WTC11 (cell line): Measurements from ENCODE around the gene NEAT1. TPM values are rescaled to one million over a fixed set of nuclear protein-coding genes. Genes with fewer than 3 reads are reported as not detected.

Experiments
- ATAC-seq: fragments of 200-7000 bp; cut with Tn5 transposase; 2 replicates; pipeline ENCODE4 v1.10.0; 2021; ENCODE audit warnings: mild to moderate bottlenecking, moderate library complexity
- CTCF ChIA-PET: fragments of 300-600 bp; sonication (Branson Sonifier 250); formaldehyde crosslinking; loops from one replicate; lab custom pipeline; 2021; ENCODE audit warnings: antibody characterized with exemption; lab: Charles Lee
- POLR2A ChIA-PET: fragments of 350-600 bp; sonication (Branson Sonifier 250); formaldehyde crosslinking; loops from one replicate; lab custom pipeline; 2021; ENCODE audit warnings: antibody characterized with exemption; lab: Charles Lee
- DNase-seq: peaks from one replicate; pipeline ENCODE4 v3.0.0; 2021; ENCODE audit warnings: low spot score
- H3K27ac Mint-ChIP-seq: 2 replicates; pipeline ENCODE4 v1.8.0; 2021; ENCODE audit warnings: mixed read lengths
- H3K27me3 Mint-ChIP-seq: 2 replicates; pipeline ENCODE4 v1.8.0; 2021; ENCODE audit warnings: low read depth, mild to moderate bottlenecking, moderate library complexity, mixed read lengths
- H3K36me3 Mint-ChIP-seq: 2 replicates; pipeline ENCODE4 v1.8.0; 2021; ENCODE audit warnings: mixed read lengths
- H3K4me1 Mint-ChIP-seq: 2 replicates; pipeline ENCODE4 v1.8.0; 2022; ENCODE audit warnings: mixed read lengths
- H3K4me3 Mint-ChIP-seq: 2 replicates; pipeline ENCODE4 v1.8.0; 2021; ENCODE audit warnings: mild to moderate bottlenecking, moderate library complexity, mixed read lengths
- H3K9me3 Mint-ChIP-seq: 2 replicates; pipeline ENCODE4 v1.8.0; 2021; ENCODE audit warnings: mixed read lengths
- GABPB1 ChIP-seq: sonication (generic); formaldehyde crosslinking; IDR thresholded peaks from 2 replicates; pipeline ENCODE4 v1.8.1; 2023; ENCODE audit warnings: mild to moderate bottlenecking, missing genetic modification reagents
- JAZF1 ChIP-seq: fragments of 250-450 bp; sonication (Bioruptor Pico); IDR thresholded peaks from 2 replicates; pipeline ENCODE4 v1.9.0; 2021; ENCODE audit warnings: moderate library complexity, mild to moderate bottlenecking, inconsistent platforms
- MXD4 ChIP-seq: fragments of 250-450 bp; sonication (Bioruptor Pico); IDR thresholded peaks from 2 replicates; pipeline ENCODE4 v1.8.0; 2021; ENCODE audit warnings: mild to moderate bottlenecking, moderate library complexity, borderline replicate concordance
- total RNA-seq: library from RNA; stranded (reverse); gene quantifications from 3 replicates; pipeline ENCODE4 v1.2.3, GENCODE V29; 2021
- TF ChIP-seq, protein P1 (sequence below): fragments of 250-450 bp; sonication (Bioruptor Pico); IDR thresholded peaks from 2 replicates; pipeline ENCODE4 v1.9.0; 2021; ENCODE audit warnings: mild to moderate bottlenecking
- TF ChIP-seq, protein P2 (sequence below): sonication (generic); formaldehyde crosslinking; IDR thresholded peaks from 2 replicates; pipeline ENCODE4 v1.8.1; 2023; ENCODE audit warnings: mild to moderate bottlenecking, missing genetic modification reagents
- TF ChIP-seq, protein P3 (sequence below): sonication (generic); formaldehyde crosslinking; IDR thresholded peaks from 2 replicates; pipeline ENCODE4 v1.8.1; 2023; ENCODE audit warnings: mild to moderate bottlenecking, missing genetic modification reagents
- TF ChIP-seq, protein P4 (sequence below): sonication (generic); formaldehyde crosslinking; IDR thresholded peaks from 2 replicates; pipeline ENCODE4 v1.8.1; 2022; ENCODE audit warnings: mild to moderate bottlenecking, moderate library complexity, missing genetic modification reagents

Gene NEAT1
- total RNA-seq, 1 experiment from 2014 or later = 38.1 TPM

DNA sequence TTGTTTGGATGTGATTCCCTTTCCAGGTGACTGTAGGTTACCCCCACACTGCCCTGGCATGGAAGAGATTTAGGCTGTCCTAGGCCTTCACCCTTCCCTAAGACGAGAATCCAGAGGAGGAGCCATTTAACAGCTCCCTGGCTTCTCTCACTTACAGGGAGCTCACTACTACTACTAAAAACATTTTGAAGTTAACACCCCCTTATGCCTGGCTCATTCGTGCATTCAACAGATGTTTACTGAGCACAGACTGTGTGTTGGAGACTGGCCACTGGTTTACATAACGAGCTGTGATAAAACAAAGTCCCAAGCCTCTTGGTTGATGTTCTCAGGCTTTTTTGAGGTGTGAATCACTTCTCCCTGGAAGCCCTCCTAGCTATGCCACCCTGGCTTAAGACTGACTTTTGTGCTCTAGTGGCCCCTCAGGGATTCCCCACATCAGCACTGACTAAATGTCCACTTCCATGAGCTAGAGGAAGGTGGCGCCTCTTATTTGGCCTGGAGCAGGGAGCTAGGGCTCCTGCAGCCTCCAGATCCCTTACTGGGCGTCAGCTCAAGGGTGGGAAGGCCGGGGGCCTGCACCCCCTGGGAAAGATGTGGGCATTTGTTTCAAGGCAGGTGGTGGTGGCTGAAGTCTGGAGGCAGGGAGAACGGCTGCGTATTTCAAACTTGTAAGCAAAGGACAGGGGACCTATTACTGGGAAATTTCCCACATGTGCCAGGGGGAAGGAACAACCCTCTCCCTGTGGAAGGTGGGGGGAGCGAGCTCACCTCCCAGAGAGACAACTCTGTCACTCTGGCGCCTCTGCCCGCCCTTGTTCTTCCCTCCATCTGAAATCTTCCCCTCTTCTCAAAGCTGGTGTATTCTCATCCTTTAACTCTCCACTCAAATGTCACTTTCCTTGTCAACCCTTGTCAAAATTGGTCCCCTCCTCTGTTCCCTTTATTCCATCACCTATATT, 56.9 kb downstream of the NEAT1 start:
- peak; percentile 43 for DNase-seq
- H3K4me1 Mint-ChIP-seq = peaks cover 39% of the 10 kb centered on the region
- H3K36me3 Mint-ChIP-seq = no peaks in the 10 kb centered on the region
- no peaks in the 10 kb centered on the region for H3K9me3 Mint-ChIP-seq
- peak overlapping the region; percentile 66 for H3K27ac Mint-ChIP-seq
- no peaks in the 10 kb centered on the region; the same call in 1 of the 2 replicates for H3K27me3 Mint-ChIP-seq
- H3K4me3 Mint-ChIP-seq = no peak overlapping the region
- ATAC-seq = peak; percentile 64
- TF ChIP-seq, protein P1, sequence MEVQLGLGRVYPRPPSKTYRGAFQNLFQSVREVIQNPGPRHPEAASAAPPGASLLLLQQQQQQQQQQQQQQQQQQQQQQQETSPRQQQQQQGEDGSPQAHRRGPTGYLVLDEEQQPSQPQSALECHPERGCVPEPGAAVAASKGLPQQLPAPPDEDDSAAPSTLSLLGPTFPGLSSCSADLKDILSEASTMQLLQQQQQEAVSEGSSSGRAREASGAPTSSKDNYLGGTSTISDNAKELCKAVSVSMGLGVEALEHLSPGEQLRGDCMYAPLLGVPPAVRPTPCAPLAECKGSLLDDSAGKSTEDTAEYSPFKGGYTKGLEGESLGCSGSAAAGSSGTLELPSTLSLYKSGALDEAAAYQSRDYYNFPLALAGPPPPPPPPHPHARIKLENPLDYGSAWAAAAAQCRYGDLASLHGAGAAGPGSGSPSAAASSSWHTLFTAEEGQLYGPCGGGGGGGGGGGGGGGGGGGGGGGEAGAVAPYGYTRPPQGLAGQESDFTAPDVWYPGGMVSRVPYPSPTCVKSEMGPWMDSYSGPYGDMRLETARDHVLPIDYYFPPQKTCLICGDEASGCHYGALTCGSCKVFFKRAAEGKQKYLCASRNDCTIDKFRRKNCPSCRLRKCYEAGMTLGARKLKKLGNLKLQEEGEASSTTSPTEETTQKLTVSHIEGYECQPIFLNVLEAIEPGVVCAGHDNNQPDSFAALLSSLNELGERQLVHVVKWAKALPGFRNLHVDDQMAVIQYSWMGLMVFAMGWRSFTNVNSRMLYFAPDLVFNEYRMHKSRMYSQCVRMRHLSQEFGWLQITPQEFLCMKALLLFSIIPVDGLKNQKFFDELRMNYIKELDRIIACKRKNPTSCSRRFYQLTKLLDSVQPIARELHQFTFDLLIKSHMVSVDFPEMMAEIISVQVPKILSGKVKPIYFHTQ (CRISPR knock-in tag) = no peak
- 0 out of 2 replicates have a peak, but pooled peaks have one; percentile 17 for TF ChIP-seq GABPB1
- TF ChIP-seq, protein P2, sequence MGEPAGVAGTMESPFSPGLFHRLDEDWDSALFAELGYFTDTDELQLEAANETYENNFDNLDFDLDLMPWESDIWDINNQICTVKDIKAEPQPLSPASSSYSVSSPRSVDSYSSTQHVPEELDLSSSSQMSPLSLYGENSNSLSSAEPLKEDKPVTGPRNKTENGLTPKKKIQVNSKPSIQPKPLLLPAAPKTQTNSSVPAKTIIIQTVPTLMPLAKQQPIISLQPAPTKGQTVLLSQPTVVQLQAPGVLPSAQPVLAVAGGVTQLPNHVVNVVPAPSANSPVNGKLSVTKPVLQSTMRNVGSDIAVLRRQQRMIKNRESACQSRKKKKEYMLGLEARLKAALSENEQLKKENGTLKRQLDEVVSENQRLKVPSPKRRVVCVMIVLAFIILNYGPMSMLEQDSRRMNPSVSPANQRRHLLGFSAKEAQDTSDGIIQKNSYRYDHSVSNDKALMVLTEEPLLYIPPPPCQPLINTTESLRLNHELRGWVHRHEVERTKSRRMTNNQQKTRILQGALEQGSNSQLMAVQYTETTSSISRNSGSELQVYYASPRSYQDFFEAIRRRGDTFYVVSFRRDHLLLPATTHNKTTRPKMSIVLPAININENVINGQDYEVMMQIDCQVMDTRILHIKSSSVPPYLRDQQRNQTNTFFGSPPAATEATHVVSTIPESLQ = no peak
- POLR2A ChIA-PET = interaction anchor here (0.6 to 5.6 kb wide), 6 partner anchors 11 to 122 kb away, joined by 4 to 248 read pairs (median 62); partner anchors contain the start of gene MALAT1
- CTCF ChIA-PET = interaction anchor here (0.6 to 6.5 kb wide), 19 partner anchors 8 to 106 kb away, joined by 3 to 129 read pairs (median 4); partner anchors contain the start of genes FAM89B, MALAT1, SCYL1 and ZNRD2

DNA sequence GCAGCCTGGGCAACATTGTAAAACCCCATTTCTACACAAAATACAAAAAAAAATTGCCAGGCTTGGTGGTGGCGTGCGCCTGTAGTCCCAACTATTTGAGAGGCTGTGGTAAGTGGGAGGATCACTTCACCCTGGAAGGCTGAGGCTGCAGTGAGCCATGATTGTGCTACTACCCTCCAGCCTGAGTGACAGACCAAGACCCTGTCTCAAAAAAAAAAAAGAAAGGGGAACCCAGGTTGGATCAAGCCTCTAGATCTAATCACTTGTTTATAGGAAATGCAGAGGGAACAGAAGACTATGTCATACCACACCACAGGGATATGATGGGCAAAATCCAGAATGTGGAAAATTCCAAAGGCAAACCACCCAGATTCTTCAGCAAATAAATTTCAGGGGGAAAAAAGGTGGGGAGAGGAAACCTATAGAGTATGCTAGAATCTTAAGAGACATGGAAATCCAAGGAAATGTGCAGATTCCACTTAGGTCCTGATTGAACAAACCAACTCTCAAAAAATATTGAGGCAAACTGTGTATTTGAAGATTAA, 59.8 kb downstream of the NEAT1 start:
- no peak overlapping the region for H3K27ac Mint-ChIP-seq
- no peak for ATAC-seq
- CTCF ChIA-PET = interaction anchor here (0.9 to 6.5 kb wide), 3 partner anchors 13 to 66 kb away, joined by 4 to 84 read pairs (median 6); no protein-coding TSS in a partner anchor

More for the DNA sequence above, 59.8 kb downstream of the NEAT1 start:
- Mint-ChIP-seq H3K4me1 (peaks cover 61% of the 10 kb centered on the region), H3K36me3 (no peaks in the 10 kb centered on the region), H3K27me3 (no peaks in the 10 kb centered on the region; the same call in 1 of the 2 replicates), H3K9me3 (no peaks in the 10 kb centered on the region), H3K4me3 (no peak overlapping the region)
- TF ChIP-seq, protein P1 (CRISPR knock-in tag) = no peak
- no peak for TF ChIP-seq MXD4 (CRISPR knock-in tag)
- TF ChIP-seq JAZF1 = no peak
- TF ChIP-seq, protein P3, sequence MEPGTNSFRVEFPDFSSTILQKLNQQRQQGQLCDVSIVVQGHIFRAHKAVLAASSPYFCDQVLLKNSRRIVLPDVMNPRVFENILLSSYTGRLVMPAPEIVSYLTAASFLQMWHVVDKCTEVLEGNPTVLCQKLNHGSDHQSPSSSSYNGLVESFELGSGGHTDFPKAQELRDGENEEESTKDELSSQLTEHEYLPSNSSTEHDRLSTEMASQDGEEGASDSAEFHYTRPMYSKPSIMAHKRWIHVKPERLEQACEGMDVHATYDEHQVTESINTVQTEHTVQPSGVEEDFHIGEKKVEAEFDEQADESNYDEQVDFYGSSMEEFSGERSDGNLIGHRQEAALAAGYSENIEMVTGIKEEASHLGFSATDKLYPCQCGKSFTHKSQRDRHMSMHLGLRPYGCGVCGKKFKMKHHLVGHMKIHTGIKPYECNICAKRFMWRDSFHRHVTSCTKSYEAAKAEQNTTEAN (CRISPR knock-in tag) = no peak
- TF ChIP-seq, protein P4, sequence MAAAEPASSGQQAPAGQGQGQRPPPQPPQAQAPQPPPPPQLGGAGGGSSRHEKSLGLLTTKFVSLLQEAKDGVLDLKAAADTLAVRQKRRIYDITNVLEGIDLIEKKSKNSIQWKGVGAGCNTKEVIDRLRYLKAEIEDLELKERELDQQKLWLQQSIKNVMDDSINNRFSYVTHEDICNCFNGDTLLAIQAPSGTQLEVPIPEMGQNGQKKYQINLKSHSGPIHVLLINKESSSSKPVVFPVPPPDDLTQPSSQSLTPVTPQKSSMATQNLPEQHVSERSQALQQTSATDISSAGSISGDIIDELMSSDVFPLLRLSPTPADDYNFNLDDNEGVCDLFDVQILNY = no peak
- no peak for DNase-seq
- POLR2A ChIA-PET = interaction anchor here (2.0 kb wide), 1 partner anchor 16 kb away, joined by 27 read pairs; the partner anchor contains the start of gene MALAT1
